ENCODE measurements around the gene VN1R4.
"Not testable (repeated sequence)": the region's sequence is repeated elsewhere in the genome, so short reads cannot be mapped to it uniquely, and the experiment has no call there.

Gene VN1R4

DNA sequence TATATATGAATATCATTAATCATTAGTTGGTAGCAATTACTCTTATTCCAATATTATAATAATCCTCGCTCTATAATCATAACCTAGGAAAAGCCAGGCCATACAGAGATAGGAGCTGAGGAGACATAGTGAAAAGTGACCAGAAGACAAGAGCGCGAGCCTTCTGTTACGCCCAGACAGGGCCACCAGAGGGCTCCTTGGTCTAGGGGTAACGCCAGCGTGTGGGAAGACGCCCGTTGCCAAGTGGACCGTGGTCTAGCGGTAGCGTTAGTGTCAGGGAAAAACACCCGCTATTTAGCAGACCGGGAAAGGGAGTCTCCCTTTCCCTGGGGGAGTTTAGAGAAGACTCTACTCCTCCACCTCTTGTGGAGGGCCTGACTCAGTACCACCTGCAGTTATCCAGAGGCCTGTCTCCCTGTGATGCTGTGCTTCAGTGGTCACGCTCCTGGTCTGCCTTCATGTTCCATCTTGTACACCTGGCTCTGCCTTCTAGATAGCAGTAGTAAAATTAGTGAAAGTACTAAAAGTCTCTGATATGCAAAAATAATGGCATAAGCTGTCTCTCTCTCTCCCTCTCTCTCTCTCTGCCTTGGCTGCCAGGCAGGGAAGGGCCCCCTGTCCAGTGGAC, 9.7 kb downstream of the VN1R4 start, which contains the start of gene VN1R2:
VN1R2 (plus strand) TSS at position 578 of the 628 bp plus-strand sequence. CDS start 84 bp downstream, outside the sequence.
- H3K36me3 ChIP-seq (ENCODE audit: insufficient read depth, low read length); H3K9me3 ChIP-seq (ENCODE audit: low read length); H3K27ac ChIP-seq (ENCODE audit: low read depth, low read length); H3K27me3 ChIP-seq (ENCODE audit: control insufficient read depth in 1 of 2, insufficient read depth in 2 of 2, low read length in 2 of 2); H3K9ac ChIP-seq (ENCODE audit: low read length); H3K4me3 ChIP-seq (ENCODE audit: low read depth in 1 of 2, low read length in 2 of 2); H3K4me1 ChIP-seq (ENCODE audit: insufficient read depth, low read length): not testable (repeated sequence)

DNA sequence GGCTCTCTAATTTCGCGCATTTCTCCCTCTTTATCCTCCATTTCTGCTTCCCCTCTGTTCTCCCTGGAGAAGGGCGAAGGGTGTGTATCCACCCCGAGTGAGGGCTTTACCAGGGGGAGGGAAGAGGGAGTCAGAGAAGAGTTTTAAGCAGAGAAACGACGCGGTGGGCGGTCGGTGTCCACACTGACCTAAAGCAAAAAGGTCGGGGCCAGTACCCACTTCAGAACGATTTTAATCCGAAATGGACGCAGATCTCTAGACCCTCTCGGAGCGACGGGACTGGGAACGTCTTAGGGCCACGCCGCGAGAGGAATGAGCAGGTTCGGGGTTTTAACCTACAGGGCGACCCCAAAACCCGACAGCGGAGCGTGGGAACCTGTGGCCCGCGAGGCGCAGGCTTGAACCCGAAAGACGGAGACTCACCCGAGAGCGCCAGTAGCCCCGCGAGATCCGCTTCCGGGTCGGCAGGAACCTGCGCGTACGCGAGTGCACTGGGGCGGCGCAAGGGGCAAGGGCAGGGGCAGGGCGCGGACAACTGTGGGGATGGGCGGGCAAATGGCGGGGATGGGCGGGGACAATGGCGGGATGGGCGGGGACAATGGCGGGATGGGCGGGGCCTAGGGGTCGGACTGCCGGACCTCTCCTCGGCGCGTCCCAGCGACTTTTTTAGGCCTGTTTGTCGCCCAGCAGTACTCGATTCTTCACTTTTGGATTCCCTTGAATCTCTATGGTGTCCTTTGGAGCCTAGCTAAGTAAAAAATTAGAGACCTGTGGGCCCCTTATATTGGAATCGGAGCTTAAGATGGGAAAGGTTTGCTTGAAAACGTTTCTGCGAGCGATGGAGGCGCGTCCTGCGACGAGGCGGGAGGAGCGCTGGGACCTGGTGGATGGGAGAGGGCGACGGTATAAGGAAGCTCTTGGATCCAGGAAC, 12.8 kb downstream of the VN1R4 start, which contains the start of gene ZNF677:
ZNF677 (minus strand) TSS at position 463 of the 931 bp plus-strand sequence. CDS start 3,323 bp downstream, outside the sequence.
- peaks cover 26% of the 10 kb centered on the region for H3K36me3 ChIP-seq (ENCODE audit: insufficient read depth, low read length)
- H3K9me3 ChIP-seq (ENCODE audit: low read length): no peaks in the 10 kb centered on the region
- peaks cover 7% of the 10 kb centered on the region for H3K4me1 ChIP-seq (ENCODE audit: insufficient read depth, low read length)
- H3K4me3 ChIP-seq (ENCODE audit: low read depth in 1 of 2, low read length in 2 of 2): peak within 1 kb of the TSS; percentile 64 to 99
- no peaks in the 10 kb centered on the region for H3K27me3 ChIP-seq (ENCODE audit: control insufficient read depth in 1 of 2, insufficient read depth in 2 of 2, low read length in 2 of 2)
- peak within 1 kb of the TSS; percentile 91 for H3K9ac ChIP-seq (ENCODE audit: low read length)
- peak within 1 kb of the TSS; percentile 81 for H3K27ac ChIP-seq (ENCODE audit: low read depth, low read length)

DNA sequence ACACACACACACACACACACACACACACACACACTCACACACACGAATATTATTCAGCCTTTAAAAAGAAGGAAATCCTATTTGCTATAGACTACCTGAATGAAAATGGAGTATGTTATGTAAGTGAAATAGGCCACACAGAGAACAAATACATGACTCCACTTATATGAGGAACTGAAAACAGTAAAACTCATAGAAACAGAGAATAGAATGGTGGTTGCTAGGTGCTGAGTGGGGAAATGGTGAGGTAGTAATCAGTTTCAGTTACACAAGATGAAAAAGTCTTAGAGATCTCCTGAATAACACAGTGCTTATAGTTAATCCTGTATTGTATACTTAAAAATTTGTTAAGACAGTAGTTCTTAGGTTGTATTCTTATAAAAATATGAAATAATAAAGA, 21.0 kb downstream of the VN1R4 start:
- Histone ChIP-seq H3K9me3 (ENCODE audit: low read length) (peaks cover 44% of the 10 kb centered on the region), H3K27me3 (ENCODE audit: control insufficient read depth in 1 of 2, insufficient read depth in 2 of 2, low read length in 2 of 2) (no peaks in the 10 kb centered on the region), H3K9ac (ENCODE audit: low read length) (no peak overlapping the region), H3K4me1 (ENCODE audit: insufficient read depth, low read length) (no peaks in the 10 kb centered on the region), H3K27ac (ENCODE audit: low read depth, low read length) (no peak overlapping the region), H3K36me3 (ENCODE audit: insufficient read depth, low read length) (peaks cover 60% of the 10 kb centered on the region), H3K4me3 (ENCODE audit: low read depth in 1 of 2, low read length in 2 of 2) (no peak overlapping the region)

DNA sequence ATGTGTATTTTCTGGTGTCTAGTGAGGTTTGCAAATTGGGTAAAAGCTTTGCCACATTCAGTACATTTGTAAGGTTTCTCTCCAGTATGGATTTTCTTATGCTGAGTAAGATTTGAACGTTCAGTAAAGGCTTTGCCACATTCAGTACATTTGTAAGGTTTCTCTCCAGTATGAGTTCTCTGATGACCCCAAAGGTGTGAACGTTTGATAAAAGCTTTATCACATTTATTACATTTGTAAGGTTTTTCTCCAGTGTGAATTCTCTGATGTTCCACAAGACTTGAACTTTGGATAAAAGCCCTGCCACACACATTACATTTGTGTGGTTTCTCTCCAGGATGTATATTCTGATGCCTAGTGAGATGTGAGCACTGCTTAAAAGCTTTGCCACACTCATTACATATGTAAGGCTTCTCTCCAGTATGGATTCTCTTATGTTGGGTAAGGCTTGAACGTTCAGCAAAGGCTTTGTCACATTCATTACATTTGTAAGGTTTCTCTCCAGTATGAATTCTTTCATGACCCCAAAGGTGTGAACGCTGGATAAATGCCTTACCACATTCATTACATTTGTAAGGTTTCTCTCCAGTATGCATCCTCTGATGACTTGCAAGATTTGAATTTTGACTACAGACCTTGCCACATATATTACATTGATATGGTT, 30.3 kb downstream of the VN1R4 start:
- H3K27ac ChIP-seq (ENCODE audit: low read depth, low read length): no peak overlapping the region
- H3K4me3 ChIP-seq (ENCODE audit: low read depth in 1 of 2, low read length in 2 of 2): peak overlapping the region in 1 of 2 donors; percentile 7
- no peak overlapping the region for H3K9ac ChIP-seq (ENCODE audit: low read length)
- peaks cover 45% of the 10 kb centered on the region for H3K36me3 ChIP-seq (ENCODE audit: insufficient read depth, low read length)
- no peaks in the 10 kb centered on the region for H3K4me1 ChIP-seq (ENCODE audit: insufficient read depth, low read length)
- H3K27me3 ChIP-seq (ENCODE audit: control insufficient read depth in 1 of 2, insufficient read depth in 2 of 2, low read length in 2 of 2): no peaks in the 10 kb centered on the region
- H3K9me3 ChIP-seq (ENCODE audit: low read length): peaks cover 77% of the 10 kb centered on the region

DNA sequence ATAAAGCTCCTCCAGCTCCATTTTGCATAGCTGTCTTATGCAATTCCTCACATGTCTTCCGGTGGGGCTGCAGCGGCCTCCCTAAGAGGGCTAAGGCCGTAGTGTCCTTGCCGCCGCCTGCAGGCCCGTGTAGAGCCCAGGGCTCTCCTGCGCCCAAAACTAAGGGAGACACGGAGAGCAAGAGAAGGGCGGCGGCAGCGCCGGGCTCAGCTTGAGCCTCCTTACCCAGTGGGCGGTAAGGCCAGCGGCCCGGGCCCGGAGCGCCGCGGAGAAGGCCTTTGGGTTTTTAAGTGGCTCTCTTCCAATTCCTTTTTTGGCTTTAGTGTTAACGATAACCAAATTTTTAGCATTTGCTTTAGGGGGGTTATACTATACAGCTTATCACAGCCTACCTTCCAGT, 42.9 kb downstream of the VN1R4 start:
- Histone ChIP-seq H3K4me3 (ENCODE audit: low read depth in 1 of 2, low read length in 2 of 2) (no peak overlapping the region), H3K9me3 (ENCODE audit: low read length) (peaks cover 8% of the 10 kb centered on the region), H3K36me3 (ENCODE audit: insufficient read depth, low read length) (no peaks in the 10 kb centered on the region), H3K27me3 (ENCODE audit: control insufficient read depth in 1 of 2, insufficient read depth in 2 of 2, low read length in 2 of 2) (no peaks in the 10 kb centered on the region), H3K9ac (ENCODE audit: low read length) (no peak overlapping the region), H3K27ac (ENCODE audit: low read depth, low read length) (no peak overlapping the region), H3K4me1 (ENCODE audit: insufficient read depth, low read length) (no peaks in the 10 kb centered on the region)

DNA sequence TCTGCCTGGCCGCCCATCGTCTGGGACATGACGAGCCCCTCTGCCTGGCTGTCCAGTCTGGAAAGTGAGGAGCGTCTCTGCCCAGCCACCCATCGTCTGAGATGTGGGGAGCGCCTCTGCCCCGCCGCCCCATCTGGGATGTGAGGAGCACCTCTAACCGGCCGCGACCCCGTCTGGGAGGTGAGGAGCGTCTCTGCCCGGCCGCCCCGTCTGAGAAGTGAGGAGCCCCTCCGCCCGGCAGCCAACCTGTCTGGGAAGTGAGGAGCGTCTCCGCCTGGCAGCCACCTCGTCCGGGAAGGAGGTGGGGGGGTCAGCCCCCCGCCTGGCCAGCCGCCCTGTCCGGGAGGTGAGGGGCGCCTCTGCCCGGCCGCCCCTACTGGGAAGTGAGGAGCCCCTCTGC, 44.8 kb downstream of the VN1R4 start:
- peaks cover 21% of the 10 kb centered on the region for H3K9me3 ChIP-seq (ENCODE audit: low read length)
- not testable (repeated sequence) for H3K27ac ChIP-seq (ENCODE audit: low read depth, low read length); H3K4me1 ChIP-seq (ENCODE audit: insufficient read depth, low read length); H3K27me3 ChIP-seq (ENCODE audit: control insufficient read depth in 1 of 2, insufficient read depth in 2 of 2, low read length in 2 of 2); H3K9ac ChIP-seq (ENCODE audit: low read length); H3K4me3 ChIP-seq (ENCODE audit: low read depth in 1 of 2, low read length in 2 of 2); H3K36me3 ChIP-seq (ENCODE audit: insufficient read depth, low read length)
